HG03045 (cell line): Measurements from ENCODE around the gene SUN2.

ENCODE experiments used
- ATAC-seq: cut with Tn5 transposase; IDR thresholded peaks from one replicate; pipeline ENCODE4 v1.9.1; 2021; ENCODE audit warnings: mild to moderate bottlenecking, moderate library complexity; ENCODE audit not compliant: unreplicated experiment

Gene SUN2

DNA sequence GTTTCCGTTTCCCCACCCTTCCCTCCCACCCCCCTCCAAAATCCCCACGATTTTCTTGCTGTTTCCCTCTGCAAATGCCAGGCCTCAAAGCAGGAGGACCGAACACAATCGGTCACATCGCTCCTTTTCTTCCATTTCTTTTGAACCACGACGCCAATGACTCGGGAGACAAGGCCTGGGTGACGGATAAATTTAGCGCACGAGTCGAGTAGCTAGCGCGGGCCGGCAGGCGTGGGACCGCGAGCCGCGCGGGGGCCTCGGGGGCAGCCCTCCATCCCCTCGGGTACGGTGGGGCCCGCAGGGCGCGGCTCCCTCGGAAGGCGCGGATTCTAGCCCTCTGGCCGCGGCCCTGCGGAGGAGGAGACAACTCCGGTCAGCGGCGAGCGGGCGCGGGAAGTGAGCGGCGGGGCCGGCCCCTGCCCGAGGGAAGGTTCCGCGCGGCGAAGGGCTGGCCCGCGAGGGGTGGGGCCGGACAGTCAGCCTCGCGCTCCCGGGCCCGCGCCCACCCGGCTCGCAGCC is 55.5 kb downstream of the SUN2 start:
- peak; percentile 19 for ATAC-seq

DNA sequence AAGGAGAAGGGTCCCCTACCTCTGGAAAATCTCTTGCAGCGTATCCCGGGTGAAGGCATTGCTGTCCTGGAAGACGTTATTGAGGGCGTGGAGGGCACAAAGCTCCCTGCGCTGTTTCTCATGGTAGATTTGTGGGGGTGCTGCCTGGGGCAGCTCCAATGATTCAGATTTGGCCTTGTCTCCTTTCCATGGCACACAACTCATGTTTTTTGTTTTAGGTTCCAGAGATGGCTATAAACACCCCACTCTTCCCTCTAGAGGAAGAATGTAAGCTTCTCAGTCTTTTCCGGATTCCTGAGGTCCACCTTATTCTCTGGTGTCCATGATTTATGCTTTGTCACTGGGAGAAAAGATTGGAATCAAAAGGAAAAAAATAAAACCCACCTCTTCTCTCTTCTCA is 56.0 kb downstream of the SUN2 start:
- no peak for ATAC-seq

DNA sequence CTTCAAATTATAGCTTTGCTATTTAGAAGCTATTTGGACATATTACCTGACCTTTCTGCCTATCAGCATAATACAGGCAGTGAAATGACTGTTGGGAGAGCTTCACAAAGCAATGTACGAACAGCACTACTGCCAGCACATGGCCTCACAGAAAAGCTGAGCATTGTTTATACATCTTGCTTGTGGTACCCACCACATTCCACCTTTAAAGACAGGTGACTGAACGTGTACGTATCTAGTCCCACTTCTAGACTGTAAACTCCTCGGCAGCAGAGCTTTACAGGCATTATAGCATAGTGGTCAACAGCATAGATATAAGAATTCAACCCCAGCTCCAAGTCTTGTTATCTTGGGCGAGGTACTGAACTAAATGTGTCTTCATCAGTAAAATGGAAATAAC is 56.7 kb downstream of the SUN2 start:
- ATAC-seq, result no peak

DNA sequence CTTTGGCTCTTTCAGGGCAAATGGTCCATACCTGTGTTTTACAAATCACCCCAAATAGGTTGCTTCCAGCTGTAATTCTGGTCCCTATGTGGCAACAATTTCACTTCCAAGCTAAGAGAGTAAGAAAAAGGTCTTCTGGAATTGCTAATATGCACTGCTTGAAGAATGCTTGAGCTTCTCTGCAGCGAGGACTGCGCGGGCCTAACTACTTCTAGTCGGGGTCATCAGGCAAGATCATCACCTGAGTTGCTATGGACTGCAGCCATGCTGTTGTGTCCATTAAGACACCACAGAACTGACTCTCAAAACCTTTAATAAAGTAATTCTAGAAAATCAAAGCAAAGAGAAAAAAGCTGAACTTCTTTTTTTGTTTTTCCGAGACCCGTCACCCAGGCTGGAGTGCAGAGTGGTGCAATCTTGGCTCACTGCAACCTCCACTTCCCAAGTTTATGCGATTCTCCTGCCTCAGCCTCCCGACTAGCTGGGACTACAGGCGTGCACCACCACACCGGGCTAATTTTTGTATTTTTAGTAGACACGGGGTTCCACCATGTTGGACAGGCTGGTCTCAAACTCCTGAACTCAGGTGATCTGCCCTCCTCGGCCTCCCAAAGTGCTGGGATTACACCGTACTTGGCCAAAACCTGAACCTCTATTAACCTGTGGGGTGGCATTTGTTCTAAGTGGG is 57.2 kb downstream of the SUN2 start:
- ATAC-seq, result no peak

DNA sequence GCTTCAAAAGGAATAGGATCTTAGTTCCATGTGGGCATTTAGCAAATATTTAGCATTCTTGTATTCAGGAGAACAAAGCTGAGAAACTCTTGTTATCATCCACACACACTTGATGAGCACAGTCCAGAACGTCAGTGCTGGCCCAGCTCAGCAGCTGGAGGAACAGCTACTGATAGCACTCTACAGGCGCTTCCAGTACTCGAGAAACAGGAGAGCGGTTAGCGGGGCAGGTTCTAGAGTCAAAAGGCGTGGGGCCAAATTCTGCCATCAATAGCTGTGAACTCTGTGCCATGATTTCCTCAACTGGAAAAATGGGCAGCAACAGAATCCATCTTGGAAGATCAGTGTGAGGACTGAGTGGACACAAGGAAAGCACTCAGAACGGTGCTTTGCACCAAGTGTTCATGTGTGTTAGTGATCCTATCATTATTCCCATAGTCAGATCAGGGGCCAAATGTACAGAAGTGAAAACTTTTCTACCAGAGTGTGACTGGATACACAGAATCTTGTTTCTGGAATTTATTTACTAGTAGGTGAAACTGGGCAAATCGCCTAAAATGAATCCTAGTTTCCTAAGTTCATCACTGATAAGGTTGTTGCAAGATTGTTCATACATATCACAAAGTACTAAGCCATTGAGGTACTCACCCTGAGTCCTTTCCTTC is 58.2 kb downstream of the SUN2 start:
- no peak for ATAC-seq

DNA sequence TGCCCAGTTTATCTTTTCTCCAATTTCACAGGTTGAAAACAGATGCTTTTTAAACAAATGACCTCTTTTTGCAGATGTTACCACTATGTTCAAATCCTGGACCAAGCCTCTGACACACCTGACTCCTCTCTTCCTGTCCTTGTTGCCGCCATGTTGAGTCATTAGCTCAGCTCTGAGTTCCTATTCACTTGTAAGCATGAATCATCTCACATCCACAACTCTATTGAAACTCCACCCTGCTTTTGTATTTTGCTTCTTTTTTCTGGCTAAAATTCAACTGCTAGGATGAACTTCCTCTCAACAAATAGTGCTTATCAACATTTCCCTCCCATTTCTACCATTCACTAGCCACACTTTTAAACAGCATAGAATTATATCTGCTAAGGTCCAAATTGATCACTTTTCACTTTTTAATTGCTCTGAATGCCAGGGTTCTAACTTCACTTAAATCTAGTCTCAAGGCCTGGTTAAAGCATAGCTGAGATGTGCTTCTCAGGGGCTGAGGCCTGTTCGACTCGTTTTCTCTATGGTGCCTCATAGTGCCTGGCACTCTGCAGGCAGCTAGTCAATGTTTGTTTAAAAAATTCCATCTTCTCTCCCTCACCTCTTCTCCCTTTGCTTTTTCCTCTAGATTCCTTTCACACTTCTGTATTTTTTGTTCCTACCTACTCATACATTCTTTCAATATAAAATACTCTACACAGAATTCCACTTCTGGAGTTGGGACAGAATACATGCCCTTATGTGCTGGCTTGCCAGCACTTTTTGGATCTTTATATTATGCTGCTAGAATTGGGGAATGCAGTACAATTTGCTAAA is 59.0 kb downstream of the SUN2 start:
- no peak for ATAC-seq

DNA sequence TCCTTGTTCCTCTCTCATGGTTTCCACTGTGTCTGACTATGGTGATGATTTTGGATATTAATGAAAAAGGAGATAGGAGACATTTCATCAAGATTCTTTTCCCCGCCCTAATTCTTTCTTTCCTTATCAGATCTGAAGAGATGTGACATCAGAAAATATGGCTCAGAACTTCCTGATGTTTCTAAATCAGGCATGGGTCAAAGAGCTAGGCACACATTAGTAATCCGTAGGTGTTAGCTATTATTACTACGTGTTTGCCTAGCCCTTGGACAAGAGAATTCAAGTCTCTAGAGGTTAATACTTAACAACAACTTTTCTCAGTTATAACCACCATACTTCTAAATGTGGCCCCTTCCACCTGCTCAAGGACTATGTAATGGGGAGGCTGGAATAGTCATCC is 60.9 kb downstream of the SUN2 start:
- no peak for ATAC-seq

DNA sequence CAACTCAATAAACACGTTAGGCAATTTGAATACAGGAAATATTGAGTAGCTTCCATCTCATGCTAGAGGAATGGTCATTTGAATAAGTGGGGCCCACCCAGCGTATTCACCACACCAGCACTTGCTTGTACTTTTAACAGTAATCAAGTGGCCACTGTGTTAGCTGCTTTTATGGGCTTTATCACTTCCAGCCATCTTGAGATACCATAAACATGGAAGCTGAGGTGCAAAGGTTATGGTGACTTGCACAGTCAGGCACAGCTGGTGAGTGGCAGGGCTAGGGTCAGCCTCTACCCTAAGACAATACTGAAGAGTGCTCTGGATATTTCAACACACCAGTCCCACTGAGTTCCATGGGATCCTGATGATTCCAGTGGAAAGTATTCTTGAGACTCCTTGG is 61.7 kb downstream of the SUN2 start:
- ATAC-seq, result no peak

DNA sequence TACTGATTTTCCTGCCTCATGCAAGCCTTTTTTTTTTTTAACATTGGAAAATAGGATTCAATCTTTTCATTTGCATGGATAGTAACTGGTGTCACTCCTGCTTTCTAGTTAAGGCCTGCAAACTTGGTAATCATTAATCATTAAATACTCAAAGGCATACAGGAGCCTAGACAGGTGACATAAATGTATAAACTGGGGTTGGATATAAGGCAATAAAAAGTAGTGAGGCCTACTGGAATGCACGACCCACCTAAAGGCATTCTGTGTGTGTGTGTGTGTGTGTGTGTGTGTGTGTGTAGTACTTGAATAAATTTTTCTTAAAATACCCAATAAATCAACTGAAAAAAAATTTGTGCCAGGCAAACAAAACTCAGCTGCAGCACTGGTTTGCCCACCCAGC is 66.1 kb downstream of the SUN2 start:
- no peak for ATAC-seq

DNA sequence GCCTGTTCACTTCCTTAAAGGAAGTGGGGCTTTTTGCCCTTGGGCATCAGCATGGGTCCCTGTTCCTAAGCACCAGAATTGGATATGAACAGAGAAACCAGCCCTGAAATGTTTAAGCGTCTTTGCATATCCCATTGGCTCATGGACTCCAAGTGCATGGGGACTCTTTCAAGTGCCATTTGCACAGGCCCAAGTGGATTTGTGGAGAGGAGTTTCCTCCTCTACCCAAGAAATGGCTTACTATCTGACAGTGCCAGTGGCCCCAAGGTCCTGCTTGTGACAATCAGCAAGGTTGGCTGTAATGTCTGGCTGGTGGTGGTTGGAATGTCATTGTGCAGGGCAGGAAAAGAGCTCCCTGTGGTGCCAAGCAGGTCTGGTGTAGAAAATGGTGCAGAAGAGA is 70.0 kb downstream of the SUN2 start:
- ATAC-seq, result no peak

DNA sequence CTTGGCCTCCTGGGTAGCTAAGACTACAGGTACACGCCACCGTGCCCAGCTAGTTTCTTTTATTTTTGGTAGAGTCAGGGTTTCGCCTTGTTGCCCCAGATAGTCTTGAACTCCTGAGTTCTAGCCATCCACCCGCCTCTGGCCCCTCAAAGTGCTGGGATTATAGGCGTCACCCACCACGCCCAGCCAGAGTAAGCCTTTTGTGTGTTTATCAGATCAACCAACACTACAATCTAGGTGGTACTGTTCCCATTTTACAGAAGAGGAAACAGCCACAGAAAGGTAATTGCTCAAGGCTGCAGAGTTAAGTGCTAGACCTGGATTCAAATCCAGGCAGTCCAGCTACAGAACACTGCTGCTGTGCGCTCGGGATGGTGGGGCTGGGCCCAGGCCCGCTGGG is 70.9 kb downstream of the SUN2 start:
- no peak for ATAC-seq
